Activated naive CD4-positive, alpha-beta T cell treated with anti-CD3 and anti-CD28 coated beads, Interleukin-2, amount 50 U/mL, for 16 hours (primary cell): ENCODE results near the gene CEP128.

ENCODE experiments used
- DNase-seq: peaks from one replicate; pipeline ENCODE4 v3.0.0-alpha.2; 2020

Gene CEP128

GRCh38 chr14:80872645-80873044 is 68.9 kb downstream of the CEP128 start:
- DNase-seq, result no peak

- DNase-seq, result no peak
These were observed 73.3 kb downstream of the CEP128 start for GRCh38 chr14:80868260-80868659.

- no peak for DNase-seq
These were observed 73.7 kb downstream of the CEP128 start for GRCh38 chr14:80867798-80868197.

- DNase-seq, result no peak
These were observed 74.4 kb downstream of the CEP128 start for GRCh38 chr14:80867091-80867490.

- no peak for DNase-seq
These were observed 76.0 kb downstream of the CEP128 start for GRCh38 chr14:80865565-80865964.

GRCh38 chr14:80862983-80863382 is 78.6 kb downstream of the CEP128 start:
- no peak for DNase-seq

GRCh38 chr14:80862541-80862940 is 79.0 kb downstream of the CEP128 start:
- DNase-seq, result no peak

GRCh38 chr14:80850197-80850814 is 91.2 kb downstream of the CEP128 start:
- DNase-seq, result no peak

- DNase-seq, result no peak
These were observed 94.5 kb downstream of the CEP128 start for GRCh38 chr14:80847070-80847469.

- DNase-seq, result no peak
These were observed 95.7 kb downstream of the CEP128 start for GRCh38 chr14:80845856-80846255.

GRCh38 chr14:80844872-80845271 is 96.7 kb downstream of the CEP128 start:
- DNase-seq, result no peak

- DNase-seq, result no peak
These were observed 101.8 kb downstream of the CEP128 start for GRCh38 chr14:80839743-80840142.

- DNase-seq, result no peak
These were observed 131.9 kb downstream of the CEP128 start for GRCh38 chr14:80809663-80810062.

GRCh38 chr14:80805136-80805535 is 136.4 kb downstream of the CEP128 start:
- DNase-seq, result no peak

- DNase-seq, result no peak
These were observed 142.7 kb downstream of the CEP128 start for GRCh38 chr14:80798878-80799277.

- no peak for DNase-seq
These were observed 143.3 kb downstream of the CEP128 start for GRCh38 chr14:80798211-80798610.

- no peak for DNase-seq
These were observed 148.8 kb downstream of the CEP128 start for GRCh38 chr14:80792771-80793170.

- DNase-seq, result no peak
These were observed 153.7 kb downstream of the CEP128 start for GRCh38 chr14:80787876-80788275.

- no peak for DNase-seq
These were observed 156.7 kb downstream of the CEP128 start for GRCh38 chr14:80784820-80785219.

GRCh38 chr14:80781972-80782367 is 159.6 kb downstream of the CEP128 start:
- DNase-seq, result no peak

GRCh38 chr14:80780500-80780899 is 161.0 kb downstream of the CEP128 start:
- no peak for DNase-seq

GRCh38 chr14:80776657-80777056 is 164.9 kb downstream of the CEP128 start:
- DNase-seq, result no peak

GRCh38 chr14:80776186-80776585 is 165.4 kb downstream of the CEP128 start:
- no peak for DNase-seq

- DNase-seq, result no peak
These were observed 169.0 kb downstream of the CEP128 start for GRCh38 chr14:80772504-80772903.

GRCh38 chr14:80771201-80771600 is 170.3 kb downstream of the CEP128 start:
- no peak for DNase-seq
